Esophagus (tissue), 2 donors: Measurements from ENCODE around the gene TMTC4. TPM values are rescaled to one million over a fixed set of nuclear protein-coding genes. Genes with fewer than 3 reads are reported as not detected.
"Not testable (repeated sequence)": the region's sequence is repeated elsewhere in the genome, so short reads cannot be mapped to it uniquely, and the experiment has no call there.

Experiments used
- H3K27ac ChIP-seq, 2 donors: one replicate each; pipeline ENCODE4 v1.5.1; 2013; ENCODE audit warnings: low read depth in 2 of 2, mild to moderate bottlenecking in 2 of 2, inconsistent platforms in 1 of 2, low read length in 1 of 2, moderate library complexity in 1 of 2
- H3K27me3 ChIP-seq, 2 donors: one replicate each; pipeline ENCODE4 v1.6.1; 2013; ENCODE audit warnings: low read length in 2 of 2, control low read depth in 1 of 2, mild to moderate bottlenecking in 1 of 2; ENCODE audit not compliant: insufficient read depth in 2 of 2, control insufficient read depth in 1 of 2
- H3K36me3 ChIP-seq, 2 donors: one replicate each; pipeline ENCODE4 v1.6.1; 2013; ENCODE audit warnings: low read length in 1 of 2; ENCODE audit not compliant: control insufficient read depth in 2 of 2, insufficient read depth in 2 of 2
- H3K4me1 ChIP-seq, 2 donors: one replicate each; pipeline ENCODE4 v1.6.1; 2013; ENCODE audit warnings: low read length in 1 of 2; ENCODE audit not compliant: control insufficient read depth in 2 of 2, insufficient read depth in 2 of 2
- H3K4me3 ChIP-seq, 2 donors: one replicate each; pipeline ENCODE4 v1.5.1; 2013; ENCODE audit warnings: low read length in 2 of 2, mild to moderate bottlenecking in 2 of 2, low read depth in 1 of 2, moderate library complexity in 1 of 2
- H3K9me3 ChIP-seq, 2 donors: one replicate each; pipeline ENCODE4 v1.6.1; 2013; ENCODE audit warnings: mild to moderate bottlenecking in 2 of 2, low read depth in 1 of 2, low read length in 1 of 2, moderate library complexity in 1 of 2; ENCODE audit not compliant: control insufficient read depth in 2 of 2, insufficient read depth in 1 of 2
- WGBS, 2 donors: extraction: QIAGEN DNeasy Blood & Tissue Kit; methylation state at CpG; one replicate each; pipeline ENCODE4 v1.1.7; 2013; 5-methylcytosine and 5-hydroxymethylcytosine counted together
- polyA plus RNA-seq, 2 donors: library from polyadenylated mRNA; stranded (reverse); fragments of 200-250 nt; gene quantifications; one replicate each; pipeline ENCODE4 v1.2.3, GENCODE V29; 2013
- donor health status: healthy with polysubstance abuse.
- donor health status: Bipolar disorder and iron deficiency.

TMTC4 gene
- 1 to 10 TPM; 4.4 to 5.5 TPM for polyA plus RNA-seq

- H3K4me1 ChIP-seq: peaks cover 0 to 5% of the 10 kb centered on the region in 2 donors
- peak within 1 kb of the TSS; percentile 67 to 80 for H3K4me3 ChIP-seq
- H3K27ac ChIP-seq: peak within 1 kb of the TSS; percentile 87 to 88
- H3K36me3 ChIP-seq: no peaks in the 10 kb centered on the region
- H3K27me3 ChIP-seq: no peaks in the 10 kb centered on the region
- 0% methylated on average over 14 to 45 of the region's 45 CpGs for WGBS, 2 donors
- no peaks in the 10 kb centered on the region for H3K9me3 ChIP-seq
These were observed at the start of gene TMTC4 for GRCh38 chr13:100674572-100674871. Gene TMTC4, minus strand, starts transcription at chr13:100674795. Its CDS starts 4,433 bp downstream, at chr13:100670362.

- H3K4me1 ChIP-seq: peaks cover 0 to 2% of the 10 kb centered on the region in 2 donors
- no peaks in the 10 kb centered on the region for H3K36me3 ChIP-seq
- H3K9me3 ChIP-seq: no peaks in the 10 kb centered on the region
- H3K4me3 ChIP-seq: no peak overlapping the region
- no peak overlapping the region for H3K27ac ChIP-seq
- 80% methylated on average over 7 of the region's 7 CpGs for WGBS, 2 donors
- H3K27me3 ChIP-seq: no peaks in the 10 kb centered on the region
These were observed 47.9 kb upstream of the TMTC4 start for GRCh38 chr13:100722517-100722916.

- Histone ChIP-seq H3K36me3 (no peaks in the 10 kb centered on the region), H3K4me3 (no peak overlapping the region), H3K27ac (no peak overlapping the region), H3K9me3 (no peaks in the 10 kb centered on the region), H3K4me1 (peaks cover 0 to 2% of the 10 kb centered on the region in 2 donors), H3K27me3 (no peaks in the 10 kb centered on the region)
- WGBS, 2 donors: 12% methylated on average over 6 of the region's 6 CpGs
These were observed 47.4 kb upstream of the TMTC4 start for GRCh38 chr13:100721885-100722512.

- Histone ChIP-seq H3K4me3 (no peak overlapping the region), H3K9me3 (no peaks in the 10 kb centered on the region), H3K27me3 (no peaks in the 10 kb centered on the region), H3K4me1 (no peaks in the 10 kb centered on the region), H3K36me3 (no peaks in the 10 kb centered on the region), H3K27ac (no peak overlapping the region)
- 92 to 93% methylated on average over 7 of the region's 7 CpGs for WGBS, 2 donors
These were observed 41.0 kb upstream of the TMTC4 start for GRCh38 chr13:100715604-100716003.

DNA sequence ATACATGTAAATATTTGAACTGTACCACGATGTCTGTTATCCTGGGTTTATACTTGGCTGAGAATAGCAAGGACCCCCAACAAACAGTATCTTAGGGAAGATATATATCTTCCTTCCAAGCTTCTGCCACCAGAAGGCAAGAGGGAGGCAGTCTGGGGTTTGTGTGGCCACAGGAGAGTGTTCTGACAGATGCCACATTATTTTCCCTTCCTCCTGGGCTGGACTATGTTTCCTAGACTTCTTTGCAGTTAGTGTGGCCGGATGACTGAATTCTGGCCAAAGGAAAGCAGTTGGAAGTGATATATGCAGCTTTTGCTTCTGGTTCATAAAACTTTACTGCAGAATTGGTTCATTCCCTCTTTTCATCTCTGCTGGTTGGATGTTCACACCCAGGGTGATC lies 39.9 kb upstream of the TMTC4 start:
- H3K36me3 ChIP-seq: no peaks in the 10 kb centered on the region
- H3K4me3 ChIP-seq: no peak overlapping the region
- 48 to 55% methylated on average over 2 of the region's 2 CpGs for WGBS, 2 donors
- no peaks in the 10 kb centered on the region for H3K4me1 ChIP-seq
- H3K9me3 ChIP-seq: no peaks in the 10 kb centered on the region
- H3K27me3 ChIP-seq: no peaks in the 10 kb centered on the region
- no peak overlapping the region for H3K27ac ChIP-seq

GRCh38 chr13:100710176-100710575 lies 35.6 kb upstream of the TMTC4 start:
- Histone ChIP-seq H3K9me3 (peaks cover 0 to 5% of the 10 kb centered on the region in 2 donors), H3K36me3 (no peaks in the 10 kb centered on the region), H3K4me3 (no peak overlapping the region), H3K27ac (no peak overlapping the region), H3K4me1 (no peaks in the 10 kb centered on the region), H3K27me3 (no peaks in the 10 kb centered on the region)
- 94 to 98% methylated on average over 5 of the region's 5 CpGs for WGBS, 2 donors

GRCh38 chr13:100707818-100708740 lies 33.5 kb upstream of the TMTC4 start:
- Histone ChIP-seq H3K36me3 (no peaks in the 10 kb centered on the region), H3K27ac (no peak overlapping the region), H3K4me3 (no peak overlapping the region), H3K4me1 (no peaks in the 10 kb centered on the region), H3K9me3 (peaks cover 0 to 5% of the 10 kb centered on the region in 2 donors), H3K27me3 (no peaks in the 10 kb centered on the region)
- WGBS, 2 donors: 82 to 83% methylated on average over 12 of the region's 12 CpGs

DNA sequence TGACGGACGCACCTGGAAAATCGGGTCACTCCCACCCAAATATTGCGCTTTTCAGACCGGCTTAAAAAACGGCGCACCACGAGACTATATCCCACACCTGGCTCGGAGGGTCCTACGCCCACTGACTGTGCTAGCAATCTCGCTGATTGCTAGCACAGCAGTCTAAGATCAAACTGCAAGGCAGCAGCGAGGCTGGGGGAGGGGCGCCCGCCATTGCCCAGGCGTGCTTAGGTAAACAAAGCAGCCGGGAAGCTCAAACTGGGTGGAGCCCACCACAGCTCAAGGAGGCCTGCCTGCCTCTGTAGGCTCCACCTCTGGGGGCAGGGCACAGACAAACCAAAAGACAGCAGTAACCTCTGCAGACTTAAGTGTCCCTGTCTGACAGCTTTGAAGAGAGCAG lies 23.7 kb upstream of the TMTC4 start:
- H3K4me1 ChIP-seq, H3K27me3 ChIP-seq, H3K36me3 ChIP-seq, H3K27ac ChIP-seq, H3K4me3 ChIP-seq, H3K9me3 ChIP-seq: not testable (repeated sequence)
- WGBS, 2 donors: 39 to 51% methylated on average over 8 to 13 of the region's 16 CpGs

DNA sequence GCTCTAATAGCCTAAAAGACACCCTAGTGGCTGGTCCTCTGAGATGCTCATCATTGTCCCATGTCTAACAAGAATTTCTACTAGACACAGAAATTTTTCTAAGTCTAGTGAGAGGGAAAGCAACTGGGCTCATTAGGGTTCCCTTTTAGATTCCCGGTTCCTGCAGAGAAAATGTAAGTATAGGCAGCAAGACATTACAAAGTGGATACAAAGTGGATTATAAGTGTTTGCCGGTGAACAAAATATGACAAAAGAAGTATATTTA lies 20.8 kb upstream of the TMTC4 start:
- WGBS, 2 donors: 96% methylated on average over 2 of the region's 2 CpGs

More for the DNA sequence above, 20.8 kb upstream of the TMTC4 start:
- Histone ChIP-seq H3K9me3 (peaks cover 0 to 2% of the 10 kb centered on the region in 2 donors), H3K4me3 (no peak overlapping the region), H3K27me3 (no peaks in the 10 kb centered on the region), H3K4me1 (no peaks in the 10 kb centered on the region), H3K36me3 (no peaks in the 10 kb centered on the region), H3K27ac (no peak overlapping the region)
